Measurements from ENCODE around the gene EGFR.

The EGFR gene

DNA sequence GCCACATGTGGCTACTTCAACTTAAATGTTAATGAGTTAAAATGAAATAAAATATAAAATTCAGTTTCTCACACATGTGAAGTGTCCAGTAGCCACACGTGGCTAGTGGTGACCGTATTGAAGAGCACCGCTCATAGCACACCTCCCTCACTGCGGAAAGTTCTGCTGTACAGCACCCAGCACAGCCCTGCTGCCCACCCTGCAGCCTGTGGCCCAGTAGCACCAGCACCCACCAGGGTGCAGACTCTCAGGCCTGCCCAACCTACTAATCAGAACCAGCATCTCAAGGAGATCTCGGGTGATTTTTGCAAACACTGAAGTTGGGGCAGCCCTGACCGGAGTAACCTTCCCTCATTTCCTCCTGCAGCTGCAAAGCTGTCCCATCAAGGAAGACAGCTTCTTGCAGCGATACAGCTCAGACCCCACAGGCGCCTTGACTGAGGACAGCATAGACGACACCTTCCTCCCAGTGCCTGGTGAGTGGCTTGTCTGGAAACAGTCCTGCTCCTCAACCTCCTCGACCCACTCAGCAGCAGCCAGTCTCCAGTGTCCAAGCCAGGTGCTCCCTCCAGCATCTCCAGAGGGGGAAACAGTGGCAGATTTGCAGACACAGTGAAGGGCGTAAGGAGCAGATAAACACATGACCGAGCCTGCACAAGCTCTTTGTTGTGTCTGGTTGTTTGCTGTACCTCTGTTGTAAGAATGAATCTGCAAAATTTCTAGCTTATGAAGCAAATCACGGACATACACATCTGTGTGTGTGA lies 183.5 kb downstream of the EGFR start:
- TF ChIP-seq, protein P1, sequence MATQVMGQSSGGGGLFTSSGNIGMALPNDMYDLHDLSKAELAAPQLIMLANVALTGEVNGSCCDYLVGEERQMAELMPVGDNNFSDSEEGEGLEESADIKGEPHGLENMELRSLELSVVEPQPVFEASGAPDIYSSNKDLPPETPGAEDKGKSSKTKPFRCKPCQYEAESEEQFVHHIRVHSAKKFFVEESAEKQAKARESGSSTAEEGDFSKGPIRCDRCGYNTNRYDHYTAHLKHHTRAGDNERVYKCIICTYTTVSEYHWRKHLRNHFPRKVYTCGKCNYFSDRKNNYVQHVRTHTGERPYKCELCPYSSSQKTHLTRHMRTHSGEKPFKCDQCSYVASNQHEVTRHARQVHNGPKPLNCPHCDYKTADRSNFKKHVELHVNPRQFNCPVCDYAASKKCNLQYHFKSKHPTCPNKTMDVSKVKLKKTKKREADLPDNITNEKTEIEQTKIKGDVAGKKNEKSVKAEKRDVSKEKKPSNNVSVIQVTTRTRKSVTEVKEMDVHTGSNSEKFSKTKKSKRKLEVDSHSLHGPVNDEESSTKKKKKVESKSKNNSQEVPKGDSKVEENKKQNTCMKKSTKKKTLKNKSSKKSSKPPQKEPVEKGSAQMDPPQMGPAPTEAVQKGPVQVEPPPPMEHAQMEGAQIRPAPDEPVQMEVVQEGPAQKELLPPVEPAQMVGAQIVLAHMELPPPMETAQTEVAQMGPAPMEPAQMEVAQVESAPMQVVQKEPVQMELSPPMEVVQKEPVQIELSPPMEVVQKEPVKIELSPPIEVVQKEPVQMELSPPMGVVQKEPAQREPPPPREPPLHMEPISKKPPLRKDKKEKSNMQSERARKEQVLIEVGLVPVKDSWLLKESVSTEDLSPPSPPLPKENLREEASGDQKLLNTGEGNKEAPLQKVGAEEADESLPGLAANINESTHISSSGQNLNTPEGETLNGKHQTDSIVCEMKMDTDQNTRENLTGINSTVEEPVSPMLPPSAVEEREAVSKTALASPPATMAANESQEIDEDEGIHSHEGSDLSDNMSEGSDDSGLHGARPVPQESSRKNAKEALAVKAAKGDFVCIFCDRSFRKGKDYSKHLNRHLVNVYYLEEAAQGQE (IDR thresholded peaks at IDR 0.05; ENCODE audit: insufficient read depth in 1 of 2, low read depth in 2 of 2, low read length in 2 of 2), result no peak
- TF ChIP-seq POLR2AphosphoS5 (IDR thresholded peaks at IDR 0.05; ENCODE audit: low read depth, low read length) (no peak), FOXP2 (optimal IDR thresholded peaks at IDR 0.05; ENCODE audit: borderline replicate concordance, extremely low read depth, extremely low read length, insufficient read depth) (no peak), SIN3A (IDR thresholded peaks at IDR 0.05; ENCODE audit: borderline replicate concordance, insufficient read depth, low read length) (no peak), TAF1 (IDR thresholded peaks at IDR 0.05; ENCODE audit: borderline replicate concordance, insufficient read depth, low read length) (no peak)

DNA sequence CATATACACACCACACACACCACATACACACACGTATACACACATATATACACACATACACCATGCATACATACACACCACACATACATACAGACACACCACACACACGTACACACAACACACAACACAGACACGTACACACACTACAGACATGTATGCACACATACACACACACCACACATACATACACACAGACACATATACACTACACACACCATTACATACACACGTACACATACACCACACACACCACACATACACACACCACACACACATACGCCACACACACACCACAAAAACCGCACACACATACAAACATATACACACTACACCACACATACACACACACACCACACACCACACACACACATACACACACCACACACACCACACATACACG lies 184.5 kb downstream of the EGFR start:
- TF ChIP-seq SIN3A (IDR thresholded peaks at IDR 0.05; ENCODE audit: borderline replicate concordance, insufficient read depth, low read length) (no peak), TAF1 (IDR thresholded peaks at IDR 0.05; ENCODE audit: borderline replicate concordance, insufficient read depth, low read length) (no peak), POLR2AphosphoS5 (IDR thresholded peaks at IDR 0.05; ENCODE audit: low read depth, low read length) (no peak)

DNA sequence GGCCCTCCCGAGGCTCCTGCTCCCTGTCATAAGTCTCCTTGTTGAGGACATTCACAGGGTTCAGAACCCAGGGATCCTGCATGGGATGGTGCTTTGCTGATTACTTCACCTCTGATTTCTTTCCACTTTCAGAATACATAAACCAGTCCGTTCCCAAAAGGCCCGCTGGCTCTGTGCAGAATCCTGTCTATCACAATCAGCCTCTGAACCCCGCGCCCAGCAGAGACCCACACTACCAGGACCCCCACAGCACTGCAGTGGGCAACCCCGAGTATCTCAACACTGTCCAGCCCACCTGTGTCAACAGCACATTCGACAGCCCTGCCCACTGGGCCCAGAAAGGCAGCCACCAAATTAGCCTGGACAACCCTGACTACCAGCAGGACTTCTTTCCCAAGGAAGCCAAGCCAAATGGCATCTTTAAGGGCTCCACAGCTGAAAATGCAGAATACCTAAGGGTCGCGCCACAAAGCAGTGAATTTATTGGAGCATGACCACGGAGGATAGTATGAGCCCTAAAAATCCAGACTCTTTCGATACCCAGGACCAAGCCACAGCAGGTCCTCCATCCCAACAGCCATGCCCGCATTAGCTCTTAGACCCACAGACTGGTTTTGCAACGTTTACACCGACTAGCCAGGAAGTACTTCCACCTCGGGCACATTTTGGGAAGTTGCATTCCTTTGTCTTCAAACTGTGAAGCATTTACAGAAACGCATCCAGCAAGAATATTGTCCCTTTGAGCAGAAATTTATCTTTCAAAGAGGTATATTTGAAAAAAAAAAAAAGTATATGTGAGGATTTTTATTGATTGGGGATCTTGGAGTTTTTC lies 186.5 kb downstream of the EGFR start:
- TF ChIP-seq TAF1 (IDR thresholded peaks at IDR 0.05; ENCODE audit: borderline replicate concordance, insufficient read depth, low read length) (no peak), SIN3A (IDR thresholded peaks at IDR 0.05; ENCODE audit: borderline replicate concordance, insufficient read depth, low read length) (no peak), FOXP2 (optimal IDR thresholded peaks at IDR 0.05; ENCODE audit: borderline replicate concordance, extremely low read depth, extremely low read length, insufficient read depth) (no peak), POLR2AphosphoS5 (IDR thresholded peaks at IDR 0.05; ENCODE audit: low read depth, low read length) (no peak)
- TF ChIP-seq, protein P1 (IDR thresholded peaks at IDR 0.05; ENCODE audit: insufficient read depth in 1 of 2, low read depth in 2 of 2, low read length in 2 of 2), result no peak

DNA sequence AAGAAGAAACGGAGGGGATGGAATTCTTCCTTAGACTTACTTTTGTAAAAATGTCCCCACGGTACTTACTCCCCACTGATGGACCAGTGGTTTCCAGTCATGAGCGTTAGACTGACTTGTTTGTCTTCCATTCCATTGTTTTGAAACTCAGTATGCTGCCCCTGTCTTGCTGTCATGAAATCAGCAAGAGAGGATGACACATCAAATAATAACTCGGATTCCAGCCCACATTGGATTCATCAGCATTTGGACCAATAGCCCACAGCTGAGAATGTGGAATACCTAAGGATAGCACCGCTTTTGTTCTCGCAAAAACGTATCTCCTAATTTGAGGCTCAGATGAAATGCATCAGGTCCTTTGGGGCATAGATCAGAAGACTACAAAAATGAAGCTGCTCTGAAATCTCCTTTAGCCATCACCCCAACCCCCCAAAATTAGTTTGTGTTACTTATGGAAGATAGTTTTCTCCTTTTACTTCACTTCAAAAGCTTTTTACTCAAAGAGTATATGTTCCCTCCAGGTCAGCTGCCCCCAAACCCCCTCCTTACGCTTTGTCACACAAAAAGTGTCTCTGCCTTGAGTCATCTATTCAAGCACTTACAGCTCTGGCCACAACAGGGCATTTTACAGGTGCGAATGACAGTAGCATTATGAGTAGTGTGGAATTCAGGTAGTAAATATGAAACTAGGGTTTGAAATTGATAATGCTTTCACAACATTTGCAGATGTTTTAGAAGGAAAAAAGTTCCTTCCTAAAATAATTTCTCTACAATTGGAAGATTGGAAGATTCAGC lies 187.6 kb downstream of the EGFR start:
- TF ChIP-seq TAF1 (IDR thresholded peaks at IDR 0.05; ENCODE audit: borderline replicate concordance, insufficient read depth, low read length), result no peak

DNA sequence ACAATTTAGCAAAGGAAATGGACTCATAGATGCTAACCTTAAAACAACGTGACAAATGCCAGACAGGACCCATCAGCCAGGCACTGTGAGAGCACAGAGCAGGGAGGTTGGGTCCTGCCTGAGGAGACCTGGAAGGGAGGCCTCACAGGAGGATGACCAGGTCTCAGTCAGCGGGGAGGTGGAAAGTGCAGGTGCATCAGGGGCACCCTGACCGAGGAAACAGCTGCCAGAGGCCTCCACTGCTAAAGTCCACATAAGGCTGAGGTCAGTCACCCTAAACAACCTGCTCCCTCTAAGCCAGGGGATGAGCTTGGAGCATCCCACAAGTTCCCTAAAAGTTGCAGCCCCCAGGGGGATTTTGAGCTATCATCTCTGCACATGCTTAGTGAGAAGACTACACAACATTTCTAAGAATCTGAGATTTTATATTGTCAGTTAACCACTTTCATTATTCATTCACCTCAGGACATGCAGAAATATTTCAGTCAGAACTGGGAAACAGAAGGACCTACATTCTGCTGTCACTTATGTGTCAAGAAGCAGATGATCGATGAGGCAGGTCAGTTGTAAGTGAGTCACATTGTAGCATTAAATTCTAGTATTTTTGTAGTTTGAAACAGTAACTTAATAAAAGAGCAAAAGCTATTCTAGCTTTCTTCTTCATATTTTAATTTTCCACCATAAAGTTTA lies 188.8 kb downstream of the EGFR start:
- TF ChIP-seq TAF1 (IDR thresholded peaks at IDR 0.05; ENCODE audit: borderline replicate concordance, insufficient read depth, low read length), result no peak
- TF ChIP-seq, protein P1 (IDR thresholded peaks at IDR 0.05; ENCODE audit: insufficient read depth in 1 of 2, low read depth in 2 of 2, low read length in 2 of 2), result no peak
- TF ChIP-seq FOXP2 (optimal IDR thresholded peaks at IDR 0.05; ENCODE audit: borderline replicate concordance, extremely low read depth, extremely low read length, insufficient read depth), result no peak
- no peak for TF ChIP-seq SIN3A (IDR thresholded peaks at IDR 0.05; ENCODE audit: borderline replicate concordance, insufficient read depth, low read length)
- no peak for TF ChIP-seq POLR2AphosphoS5 (IDR thresholded peaks at IDR 0.05; ENCODE audit: low read depth, low read length)

Data from PFSK-1 (cell line).